ENCODE results near the gene PDCD7. TPM values are rescaled to one million over a fixed set of nuclear protein-coding genes. Genes with fewer than 3 reads are reported as not detected.

Gene PDCD7
- total and polyA plus RNA-seq, 2 of the 13 experiments (the other 11 are each of a cell fraction or from before 2014, with no cell fraction given), result 10.1 to 14.7 TPM

- TF ChIP-seq, protein P1, sequence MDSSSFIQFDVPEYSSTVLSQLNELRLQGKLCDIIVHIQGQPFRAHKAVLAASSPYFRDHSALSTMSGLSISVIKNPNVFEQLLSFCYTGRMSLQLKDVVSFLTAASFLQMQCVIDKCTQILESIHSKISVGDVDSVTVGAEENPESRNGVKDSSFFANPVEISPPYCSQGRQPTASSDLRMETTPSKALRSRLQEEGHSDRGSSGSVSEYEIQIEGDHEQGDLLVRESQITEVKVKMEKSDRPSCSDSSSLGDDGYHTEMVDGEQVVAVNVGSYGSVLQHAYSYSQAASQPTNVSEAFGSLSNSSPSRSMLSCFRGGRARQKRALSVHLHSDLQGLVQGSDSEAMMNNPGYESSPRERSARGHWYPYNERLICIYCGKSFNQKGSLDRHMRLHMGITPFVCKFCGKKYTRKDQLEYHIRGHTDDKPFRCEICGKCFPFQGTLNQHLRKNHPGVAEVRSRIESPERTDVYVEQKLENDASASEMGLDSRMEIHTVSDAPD (CRISPR knock-in tag; IDR thresholded peaks at IDR 0.05), result no peak
- TF ChIP-seq, protein P2, sequence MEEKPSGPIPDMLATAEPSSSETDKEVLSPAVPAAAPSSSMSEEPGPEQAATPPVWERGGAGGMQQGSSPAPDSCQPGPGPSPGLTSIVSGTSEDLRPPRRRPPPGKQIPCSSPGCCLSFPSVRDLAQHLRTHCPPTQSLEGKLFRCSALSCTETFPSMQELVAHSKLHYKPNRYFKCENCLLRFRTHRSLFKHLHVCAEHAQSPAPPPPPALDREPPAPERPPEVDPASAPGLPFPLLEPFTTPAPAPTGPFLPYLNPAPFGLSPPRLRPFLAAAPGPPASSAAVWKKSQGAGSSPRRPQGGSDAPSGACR (CRISPR knock-in tag; IDR thresholded peaks at IDR 0.05), result no peak
- TF ChIP-seq ZFX (CRISPR knock-in tag; IDR thresholded peaks at IDR 0.05; ENCODE audit: low read depth) (0 out of 2 replicates have a peak, but pooled peaks have one; percentile 35), ZUFSP (CRISPR knock-in tag; IDR thresholded peaks at IDR 0.05; ENCODE audit: borderline replicate concordance) (no peak), SOX5 (CRISPR knock-in tag; IDR thresholded peaks at IDR 0.05; ENCODE audit: borderline replicate concordance) (no peak), ZNF687 (CRISPR knock-in tag; IDR thresholded peaks at IDR 0.05) (peak; percentile 1; the same call in 1 of the 2 replicates), CREB3 (CRISPR knock-in tag; IDR thresholded peaks at IDR 0.05) (no peak), TBL1XR1 (IDR thresholded peaks at IDR 0.05; ENCODE audit: borderline replicate concordance, low read length, partially characterized antibody) (no peak), CBFB (CRISPR knock-in tag; IDR thresholded peaks at IDR 0.05) (no peak), RXRA (CRISPR knock-in tag; IDR thresholded peaks at IDR 0.05) (peak; percentile 43; the same call in 1 of the 2 replicates), RBAK (CRISPR knock-in tag; IDR thresholded peaks at IDR 0.05) (no peak), MZF1 (CRISPR knock-in tag; IDR thresholded peaks at IDR 0.05; ENCODE audit: borderline replicate concordance) (no peak), HOXA7 (CRISPR knock-in tag; IDR thresholded peaks at IDR 0.05) (no peak), ZNF710 (CRISPR knock-in tag; IDR thresholded peaks at IDR 0.05; ENCODE audit: borderline replicate concordance) (0 out of 2 replicates have a peak, but pooled peaks have one; percentile 22), ZNF326 (CRISPR knock-in tag; IDR thresholded peaks at IDR 0.05; ENCODE audit: borderline replicate concordance) (no peak), HIVEP1 (CRISPR knock-in tag; IDR thresholded peaks at IDR 0.05) (no peak), WIZ (CRISPR knock-in tag; IDR thresholded peaks at IDR 0.05) (no peak)
- TF ChIP-seq, protein P3, sequence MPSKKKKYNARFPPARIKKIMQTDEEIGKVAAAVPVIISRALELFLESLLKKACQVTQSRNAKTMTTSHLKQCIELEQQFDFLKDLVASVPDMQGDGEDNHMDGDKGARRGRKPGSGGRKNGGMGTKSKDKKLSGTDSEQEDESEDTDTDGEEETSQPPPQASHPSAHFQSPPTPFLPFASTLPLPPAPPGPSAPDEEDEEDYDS (CRISPR knock-in tag; IDR thresholded peaks at IDR 0.05), result no peak
Observed at GRCh38 chr15:65088643-65089021, 45.0 kb downstream of the PDCD7 start (continued).

Data from HepG2 (cell line).